AG08395 (cell line): ENCODE data around the gene MEX3B.
"Not testable (repeated sequence)": the region's sequence is repeated elsewhere in the genome, so short reads cannot be mapped to it uniquely, and the experiment has no call there.

ENCODE experiments used
- DNase-seq: peaks from one replicate; pipeline ENCODE4 v3.0.0; 2012; ENCODE audit warnings: mixed read lengths, low spot score

Gene MEX3B

GRCh38 chr15:82005239-82005638, 40.6 kb downstream of the MEX3B start:
- no peak for DNase-seq

- no peak for DNase-seq
Observed at GRCh38 chr15:82003916-82004315, 41.9 kb downstream of the MEX3B start.

GRCh38 chr15:81995081-81995480, 50.7 kb downstream of the MEX3B start:
- DNase-seq: not testable (repeated sequence)

- no peak for DNase-seq
Observed at GRCh38 chr15:81992523-81992922, 53.3 kb downstream of the MEX3B start.
